VCaP (cell line): Measurements from ENCODE around the gene FRMD6.

Source experiments
- H3K27ac ChIP-seq: fragments of 450-650 bp; 2 replicates; pipeline ENCODE4 v1.5.1; 2017
- CTCF ChIP-seq: fragments of 450-650 bp; conservative IDR thresholded peaks from 2 replicates; pipeline ENCODE4 v1.5.1; 2017; ENCODE audit warnings: mild to moderate bottlenecking, moderate library complexity

FRMD6 gene

DNA sequence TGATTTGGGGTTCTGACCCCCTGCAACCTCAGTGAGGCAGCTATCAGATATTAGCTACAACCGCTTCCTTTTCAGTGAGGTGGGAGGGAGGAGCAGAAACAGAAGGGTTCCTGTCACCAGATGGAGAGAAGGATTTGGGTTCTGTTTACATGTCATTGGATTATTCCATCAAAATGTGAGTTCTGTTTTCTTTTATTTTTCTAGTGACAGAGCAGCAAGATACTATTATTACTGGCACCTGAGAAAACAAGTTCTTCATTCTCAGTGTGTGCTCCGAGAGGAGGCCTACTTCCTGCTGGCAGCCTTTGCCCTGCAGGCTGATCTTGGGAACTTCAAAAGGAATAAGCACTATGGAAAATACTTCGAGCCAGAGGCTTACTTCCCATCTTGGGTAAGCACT, 52.8 kb downstream of the FRMD6 start:
- no peak for TF ChIP-seq CTCF
- H3K27ac ChIP-seq, result no peak overlapping the region

DNA sequence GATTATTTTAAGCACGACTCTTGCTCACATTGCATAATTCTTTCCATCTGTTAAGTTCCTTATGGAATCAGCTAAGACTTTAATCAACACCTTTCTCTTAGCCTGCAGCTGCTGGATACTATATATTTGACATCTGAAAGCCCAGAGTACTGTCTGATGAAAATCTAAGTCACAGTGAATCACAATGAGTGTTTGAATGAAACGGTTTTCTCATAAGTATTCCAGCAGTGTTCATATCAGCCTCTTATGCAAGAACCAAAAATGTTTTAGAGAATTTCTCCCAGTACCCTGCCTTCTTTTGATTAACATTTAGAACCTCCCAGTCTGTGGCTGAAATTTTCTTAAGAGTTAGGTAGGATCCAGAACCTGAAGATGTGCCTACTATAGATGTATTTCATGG, 55.6 kb downstream of the FRMD6 start:
- TF ChIP-seq CTCF, result no peak
- no peak overlapping the region for H3K27ac ChIP-seq

- H3K27ac ChIP-seq, result no peak overlapping the region
- TF ChIP-seq CTCF, result no peak
These were observed 59.8 kb downstream of the FRMD6 start for GRCh38 chr14:51711505-51711904.

GRCh38 chr14:51715250-51715649, 63.5 kb downstream of the FRMD6 start:
- no peak overlapping the region for H3K27ac ChIP-seq
- no peak for TF ChIP-seq CTCF

DNA sequence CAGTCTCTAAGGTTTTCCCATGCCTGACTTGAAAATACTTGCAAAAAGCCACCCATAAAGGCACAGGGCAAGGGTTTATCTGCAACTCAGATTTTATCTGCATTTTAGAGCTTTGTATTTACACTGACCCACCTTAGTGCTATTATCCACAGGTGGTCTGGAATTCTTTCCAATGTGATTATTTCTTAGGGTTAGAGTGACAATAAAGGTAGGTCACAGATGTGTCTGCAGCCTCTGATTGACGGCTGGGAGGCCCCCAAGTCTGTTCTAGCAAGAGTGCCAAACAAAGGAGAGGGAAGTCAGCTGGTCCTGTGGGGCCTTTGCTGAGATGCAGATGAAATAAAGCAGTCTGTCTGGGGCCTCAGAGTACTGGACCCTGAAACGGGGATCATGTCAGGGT, 64.0 kb downstream of the FRMD6 start:
- H3K27ac ChIP-seq, result no peak overlapping the region
- TF ChIP-seq CTCF, result no peak

- TF ChIP-seq CTCF, result no peak
These were observed 64.9 kb downstream of the FRMD6 start for GRCh38 chr14:51716610-51717009.

DNA sequence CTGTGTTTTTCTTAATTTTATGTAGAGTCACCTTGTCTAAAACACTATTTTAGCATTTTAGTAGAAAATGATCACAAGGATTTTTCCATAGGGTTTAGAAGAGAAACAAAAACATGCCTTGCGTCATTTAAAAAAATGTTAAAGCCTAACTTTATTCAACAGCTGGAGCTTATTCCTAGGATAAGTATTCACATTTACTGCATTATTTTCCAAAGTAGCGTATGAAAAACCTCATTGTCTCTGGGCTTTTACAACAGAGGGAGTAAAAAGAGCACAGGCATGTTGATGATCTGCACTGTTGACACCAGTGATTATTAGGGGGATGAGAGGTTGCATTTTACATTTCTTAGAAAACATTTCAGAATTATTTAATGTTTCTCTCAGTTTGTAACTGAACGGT, 66.1 kb downstream of the FRMD6 start:
- TF ChIP-seq CTCF, result no peak
- no peak overlapping the region for H3K27ac ChIP-seq

More at GRCh38 chr14:51716610-51717009, 64.9 kb downstream of the FRMD6 start:
- no peak overlapping the region for H3K27ac ChIP-seq

- H3K27ac ChIP-seq, result no peak overlapping the region
- no peak for TF ChIP-seq CTCF
These were observed 68.2 kb downstream of the FRMD6 start for GRCh38 chr14:51719955-51720354.
